ENCODE measurements around the gene TNPO3.

TNPO3 gene

GRCh38 chr7:128924707-128925588 is 130.0 kb downstream of the TNPO3 start:
- Histone ChIP-seq H3K79me2 (ENCODE audit: control insufficient read depth, insufficient read depth, low read length, poor library complexity) (no peaks in the 10 kb centered on the region), H4K91ac (ENCODE audit: low read depth, low read length) (no peak overlapping the region), H3K27me3 (ENCODE audit: insufficient read depth, low read length) (peaks cover 8% of the 10 kb centered on the region), H4K8ac (ENCODE audit: low read depth, low read length) (no peak overlapping the region), H3K14ac (ENCODE audit: low read length) (no peak overlapping the region), H3K4me3 (ENCODE audit: low read depth, low read length) (no peak overlapping the region), H3K36me3 (ENCODE audit: control insufficient read depth in 1 of 2, insufficient read depth in 2 of 2, low read length in 2 of 2) (no peaks in the 10 kb centered on the region), H3K4me1 (ENCODE audit: control insufficient read depth in 1 of 2, insufficient read depth in 2 of 2, low read length in 2 of 2) (no peaks in the 10 kb centered on the region), H3K4ac (ENCODE audit: low read depth, low read length) (no peak overlapping the region), H3K23ac (ENCODE audit: low read length) (no peak overlapping the region), H2AK5ac (ENCODE audit: low read length) (no peak overlapping the region), H3K9me3 (ENCODE audit: insufficient read depth, low read depth, low read length) (peaks cover 5% of the 10 kb centered on the region), H3K79me1 (ENCODE audit: low read length) (no peaks in the 10 kb centered on the region), H3K9ac (ENCODE audit: low read length) (no peak overlapping the region), H3K4me2 (ENCODE audit: low read length) (no peak overlapping the region), H2BK120ac (ENCODE audit: insufficient read depth, low read length, poor library complexity) (no peak overlapping the region), H2BK12ac (ENCODE audit: low read length) (no peak overlapping the region), H3K18ac (ENCODE audit: low read length) (no peak overlapping the region), H2BK5ac (ENCODE audit: low read depth, low read length, poor library complexity) (no peak overlapping the region), H2AFZ (ENCODE audit: insufficient read depth, low read length, poor library complexity) (no peak overlapping the region), H3K27ac (ENCODE audit: low read depth, low read length) (no peak overlapping the region), H4K12ac (ENCODE audit: low read depth, low read length) (no peak overlapping the region)
- no peak for DNase-seq
- no CpG with 5 or more reads among the region's 8 CpGs for WGBS (ENCODE audit: extremely low coverage, insufficient coverage, insufficient read length)

GRCh38 chr7:128923411-128923800 is 131.5 kb downstream of the TNPO3 start:
- H2BK120ac ChIP-seq (ENCODE audit: insufficient read depth, low read length, poor library complexity) = no peak overlapping the region
- no peak overlapping the region for H2AFZ ChIP-seq (ENCODE audit: insufficient read depth, low read length, poor library complexity)
- H3K14ac ChIP-seq (ENCODE audit: low read length) = no peak overlapping the region
- H3K4me1 ChIP-seq (ENCODE audit: control insufficient read depth in 1 of 2, insufficient read depth in 2 of 2, low read length in 2 of 2) = no peaks in the 10 kb centered on the region
- peaks cover 4% of the 10 kb centered on the region for H3K9me3 ChIP-seq (ENCODE audit: insufficient read depth, low read depth, low read length)
- H4K12ac ChIP-seq (ENCODE audit: low read depth, low read length) = no peak overlapping the region
- no peak overlapping the region for H4K8ac ChIP-seq (ENCODE audit: low read depth, low read length)
- no peak overlapping the region for H4K91ac ChIP-seq (ENCODE audit: low read depth, low read length)
- H3K36me3 ChIP-seq (ENCODE audit: control insufficient read depth in 1 of 2, insufficient read depth in 2 of 2, low read length in 2 of 2) = no peaks in the 10 kb centered on the region
- no peak overlapping the region for H2BK12ac ChIP-seq (ENCODE audit: low read length)
- no CpG with 5 or more reads among the region's 5 CpGs for WGBS (ENCODE audit: extremely low coverage, insufficient coverage, insufficient read length)
- no peak overlapping the region for H3K27ac ChIP-seq (ENCODE audit: low read depth, low read length)
- no peak overlapping the region for H3K18ac ChIP-seq (ENCODE audit: low read length)
- H3K9ac ChIP-seq (ENCODE audit: low read length) = no peak overlapping the region
- H3K4me3 ChIP-seq (ENCODE audit: low read depth, low read length) = no peak overlapping the region
- no peak overlapping the region for H2AK5ac ChIP-seq (ENCODE audit: low read length)
- H3K79me1 ChIP-seq (ENCODE audit: low read length) = no peaks in the 10 kb centered on the region
- H3K23ac ChIP-seq (ENCODE audit: low read length) = no peak overlapping the region
- no peaks in the 10 kb centered on the region for H3K79me2 ChIP-seq (ENCODE audit: control insufficient read depth, insufficient read depth, low read length, poor library complexity)
- no peak overlapping the region for H3K4me2 ChIP-seq (ENCODE audit: low read length)
- H2BK5ac ChIP-seq (ENCODE audit: low read depth, low read length, poor library complexity) = no peak overlapping the region
- DNase-seq = no peak
- H3K27me3 ChIP-seq (ENCODE audit: insufficient read depth, low read length) = peaks cover 8% of the 10 kb centered on the region
- no peak overlapping the region for H3K4ac ChIP-seq (ENCODE audit: low read depth, low read length)

- Histone ChIP-seq H3K9me3 (ENCODE audit: insufficient read depth, low read depth, low read length) (no peaks in the 10 kb centered on the region), H3K14ac (ENCODE audit: low read length) (no peak overlapping the region), H3K36me3 (ENCODE audit: control insufficient read depth in 1 of 2, insufficient read depth in 2 of 2, low read length in 2 of 2) (no peaks in the 10 kb centered on the region), H3K79me2 (ENCODE audit: control insufficient read depth, insufficient read depth, low read length, poor library complexity) (no peaks in the 10 kb centered on the region), H4K8ac (ENCODE audit: low read depth, low read length) (no peak overlapping the region), H3K18ac (ENCODE audit: low read length) (no peak overlapping the region), H3K27ac (ENCODE audit: low read depth, low read length) (no peak overlapping the region), H3K23ac (ENCODE audit: low read length) (no peak overlapping the region), H2BK12ac (ENCODE audit: low read length) (no peak overlapping the region), H2BK5ac (ENCODE audit: low read depth, low read length, poor library complexity) (no peak overlapping the region), H4K12ac (ENCODE audit: low read depth, low read length) (no peak overlapping the region), H3K79me1 (ENCODE audit: low read length) (no peaks in the 10 kb centered on the region), H2BK120ac (ENCODE audit: insufficient read depth, low read length, poor library complexity) (no peak overlapping the region), H3K27me3 (ENCODE audit: insufficient read depth, low read length) (peaks cover 8% of the 10 kb centered on the region), H3K4me3 (ENCODE audit: low read depth, low read length) (no peak overlapping the region), H3K4me1 (ENCODE audit: control insufficient read depth in 1 of 2, insufficient read depth in 2 of 2, low read length in 2 of 2) (no peaks in the 10 kb centered on the region), H2AFZ (ENCODE audit: insufficient read depth, low read length, poor library complexity) (no peak overlapping the region), H2AK5ac (ENCODE audit: low read length) (no peak overlapping the region), H4K91ac (ENCODE audit: low read depth, low read length) (no peak overlapping the region), H3K4me2 (ENCODE audit: low read length) (no peak overlapping the region), H3K9ac (ENCODE audit: low read length) (no peak overlapping the region), H3K4ac (ENCODE audit: low read depth, low read length) (no peak overlapping the region)
- WGBS (ENCODE audit: extremely low coverage, insufficient coverage, insufficient read length) = no CpG with 5 or more reads among the region's 16 CpGs
- no peak for DNase-seq
Observed at GRCh38 chr7:128922496-128923410, 132.2 kb downstream of the TNPO3 start.

GRCh38 chr7:128921866-128922440 is 133.0 kb downstream of the TNPO3 start:
- Histone ChIP-seq H3K4me3 (ENCODE audit: low read depth, low read length) (no peak overlapping the region), H3K9ac (ENCODE audit: low read length) (no peak overlapping the region), H2AFZ (ENCODE audit: insufficient read depth, low read length, poor library complexity) (no peak overlapping the region), H3K27ac (ENCODE audit: low read depth, low read length) (no peak overlapping the region), H2BK5ac (ENCODE audit: low read depth, low read length, poor library complexity) (no peak overlapping the region), H2BK120ac (ENCODE audit: insufficient read depth, low read length, poor library complexity) (no peak overlapping the region), H2BK12ac (ENCODE audit: low read length) (no peak overlapping the region), H2AK5ac (ENCODE audit: low read length) (no peak overlapping the region), H3K4me1 (ENCODE audit: control insufficient read depth in 1 of 2, insufficient read depth in 2 of 2, low read length in 2 of 2) (no peaks in the 10 kb centered on the region), H3K14ac (ENCODE audit: low read length) (no peak overlapping the region), H3K23ac (ENCODE audit: low read length) (no peak overlapping the region), H3K4me2 (ENCODE audit: low read length) (no peak overlapping the region), H3K79me2 (ENCODE audit: control insufficient read depth, insufficient read depth, low read length, poor library complexity) (no peaks in the 10 kb centered on the region), H3K18ac (ENCODE audit: low read length) (no peak overlapping the region), H3K4ac (ENCODE audit: low read depth, low read length) (no peak overlapping the region), H3K79me1 (ENCODE audit: low read length) (no peaks in the 10 kb centered on the region), H4K91ac (ENCODE audit: low read depth, low read length) (no peak overlapping the region), H3K27me3 (ENCODE audit: insufficient read depth, low read length) (peaks cover 8% of the 10 kb centered on the region), H4K8ac (ENCODE audit: low read depth, low read length) (no peak overlapping the region), H3K36me3 (ENCODE audit: control insufficient read depth in 1 of 2, insufficient read depth in 2 of 2, low read length in 2 of 2) (no peaks in the 10 kb centered on the region), H4K12ac (ENCODE audit: low read depth, low read length) (no peak overlapping the region), H3K9me3 (ENCODE audit: insufficient read depth, low read depth, low read length) (peaks cover 2% of the 10 kb centered on the region)
- no CpG with 5 or more reads among the region's 9 CpGs for WGBS (ENCODE audit: extremely low coverage, insufficient coverage, insufficient read length)
- DNase-seq = no peak

All from trophoblast cell (in vitro differentiated cells and primary cell).